Astrocyte of the spinal cord (primary cell): ENCODE results near the gene CHCHD6.

ENCODE experiments used
- DNase-seq: peaks from one replicate; pipeline ENCODE4 v3.0.0; 2011; ENCODE audit warnings: low read depth, low spot score
- H3K4me3 ChIP-seq: 2 replicates; pipeline ENCODE4 v1.5.1; 2011; ENCODE audit warnings: low read depth, mild to moderate bottlenecking, low read length, moderate library complexity
- CTCF ChIP-seq: IDR thresholded peaks from 2 replicates; pipeline ENCODE4 v1.5.1; 2012; ENCODE audit warnings: low read depth, mild to moderate bottlenecking, low read length, inconsistent platforms
- in situ Hi-C: cut with HindIII; loops from 2 replicates; pipeline ENCODE4 v1.10.0; 2017; ENCODE audit warnings: low sequenced_read_pairs

Gene CHCHD6

GRCh38 chr3:126665221-126665936, 38.7 kb upstream of the CHCHD6 start:
- H3K4me3 ChIP-seq, result no peak overlapping the region
- DNase-seq, result no peak
- no peak for TF ChIP-seq CTCF
- in situ Hi-C loops, result no loop called here

GRCh38 chr3:126665959-126666657, 37.9 kb upstream of the CHCHD6 start:
- no peak for TF ChIP-seq CTCF
- DNase-seq, result no peak
- in situ Hi-C loops, result no loop called here
- no peak overlapping the region for H3K4me3 ChIP-seq

- in situ Hi-C loops, result no loop called here
- TF ChIP-seq CTCF, result no peak
- no peak overlapping the region for H3K4me3 ChIP-seq
- no peak for DNase-seq
These were observed 37.1 kb upstream of the CHCHD6 start for GRCh38 chr3:126666658-126667528.

- H3K4me3 ChIP-seq, result no peak overlapping the region
- no peak for TF ChIP-seq CTCF
- in situ Hi-C loops, result no loop called here
These were observed 36.2 kb upstream of the CHCHD6 start for GRCh38 chr3:126667631-126668449.

GRCh38 chr3:126668450-126669401, 35.3 kb upstream of the CHCHD6 start:
- H3K4me3 ChIP-seq, result no peak overlapping the region
- in situ Hi-C loops, result no loop called here
- TF ChIP-seq CTCF, result no peak

More at GRCh38 chr3:126667631-126668449, 36.2 kb upstream of the CHCHD6 start:
- DNase-seq, result no peak

More at GRCh38 chr3:126668450-126669401, 35.3 kb upstream of the CHCHD6 start:
- no peak for DNase-seq
